Measurements from ENCODE around the gene ZNF43. TPM values are rescaled to one million over a fixed set of nuclear protein-coding genes. Genes with fewer than 3 reads are reported as not detected.

Gene ZNF43
- total and polyA plus RNA-seq, 2 of the 13 experiments (the other 11 are each of a cell fraction or from before 2014, with no cell fraction given): 2.9 to 8.5 TPM

GRCh38 chr19:21767065-21767800, 68.7 kb downstream of the ZNF43 start, which contains the start of gene ZNF100 (continued):
- TF ChIP-seq ZGPAT (CRISPR knock-in tag; IDR thresholded peaks at IDR 0.05) (no peak), RBAK (CRISPR knock-in tag; IDR thresholded peaks at IDR 0.05) (no peak; the same call in 1 of the 2 replicates), ZNF18 (CRISPR knock-in tag; IDR thresholded peaks at IDR 0.05; ENCODE audit: insufficient replicate concordance) (no peak), ZNF773 (CRISPR knock-in tag; IDR thresholded peaks at IDR 0.05; ENCODE audit: borderline replicate concordance) (no peak), JDP2 (CRISPR knock-in tag; IDR thresholded peaks at IDR 0.05; ENCODE audit: borderline replicate concordance) (no peak), ZNF264 (CRISPR knock-in tag; IDR thresholded peaks at IDR 0.05) (no peak), MAX (IDR thresholded peaks at IDR 0.05) (peak; percentile 43), MTF2 (CRISPR knock-in tag; IDR thresholded peaks at IDR 0.05; ENCODE audit: borderline replicate concordance) (no peak), TP53 (CRISPR knock-in tag; conservative IDR thresholded peaks at IDR 0.05) (no peak), ZNF337 (CRISPR knock-in tag; IDR thresholded peaks at IDR 0.05; ENCODE audit: borderline replicate concordance, low read depth) (no peak), AHR (CRISPR knock-in tag; IDR thresholded peaks at IDR 0.05) (no peak), ZNF704 (CRISPR knock-in tag; IDR thresholded peaks at IDR 0.05; ENCODE audit: borderline replicate concordance) (no peak), ZFP91 (CRISPR knock-in tag; IDR thresholded peaks at IDR 0.05; ENCODE audit: borderline replicate concordance) (peak; percentile 55; the same call in 1 of the 2 replicates), SRF (IDR thresholded peaks at IDR 0.05; ENCODE audit: low read depth, low read length) (no peak), ARID4A (CRISPR knock-in tag; IDR thresholded peaks at IDR 0.05; ENCODE audit: borderline replicate concordance) (peak; percentile 93)
